ENCODE measurements around the gene ARFGAP3.

GRCh38 chr22:42830161-42830560, 26.9 kb downstream of the ARFGAP3 start:
- no peak for TF ChIP-seq POLR2AphosphoS5 (IDR thresholded peaks at IDR 0.05)
- no peak for TF ChIP-seq CTCF (IDR thresholded peaks at IDR 0.05 in 8 of 11, conservative IDR thresholded peaks at IDR 0.05 in 3 of 11)
